ENCODE measurements around the gene ANKRD29. TPM values are rescaled to one million over a fixed set of nuclear protein-coding genes. Genes with fewer than 3 reads are reported as not detected.

The ANKRD29 gene
- total and polyA plus RNA-seq, 2 experiments from 2014 or later = 6.6 to 36.6 TPM

DNA sequence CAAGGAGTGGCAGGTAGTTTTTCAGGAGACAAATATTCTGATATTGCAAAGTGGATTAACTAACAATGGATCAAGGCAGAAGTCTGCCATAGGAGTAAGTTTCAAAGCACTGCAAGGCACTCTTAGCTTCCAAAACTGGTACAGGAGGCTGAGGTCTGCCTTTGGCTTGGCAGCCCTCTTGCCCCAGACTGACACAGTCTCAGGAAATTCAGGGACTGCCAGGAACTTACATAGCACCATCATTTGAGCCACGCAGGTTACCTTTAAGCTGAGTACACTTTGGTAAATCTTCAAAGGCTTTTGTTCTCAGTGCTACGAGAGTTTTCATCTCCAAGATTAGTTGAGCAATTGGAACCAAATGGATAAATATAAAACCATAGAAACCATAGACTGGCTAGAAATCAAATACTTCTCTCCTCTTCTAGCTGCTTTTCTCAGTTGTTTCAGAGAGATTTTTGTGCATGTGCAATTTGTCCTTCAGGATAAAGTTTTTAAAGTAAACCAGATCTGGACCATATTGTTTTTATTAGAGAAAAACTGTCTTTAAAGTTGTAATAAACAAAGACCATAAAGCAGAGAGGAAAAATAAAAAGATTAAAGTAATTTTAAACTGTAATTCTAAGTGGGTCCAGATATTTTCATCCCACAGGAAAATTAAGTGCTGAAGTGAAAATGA, 18.8 kb downstream of the ANKRD29 start:
- 0 out of 2 replicates have a peak, but pooled peaks cover 4% of the 10 kb centered on the region for H4K20me1 ChIP-seq (replicated peaks; ENCODE audit: insufficient read depth)
- ATAC-seq (no peak), DNase-seq (ENCODE audit: low spot score) (no peak)
- H3K4me2 ChIP-seq = no peak overlapping the region
- H2AFZ ChIP-seq = no peak overlapping the region
- Mint-ChIP-seq H3K36me3 (ENCODE audit: low read depth) (peaks cover 15% of the 10 kb centered on the region), H3K4me1 (peaks cover 5% of the 10 kb centered on the region; the same call in 1 of the 3 replicates), H3K27me3 (ENCODE audit: insufficient read depth, low read depth, poor library complexity) (peaks cover 1% of the 10 kb centered on the region), H3K4me3 (no peak overlapping the region), H3K27ac (no peak overlapping the region), H3K9me3 (peaks cover 19% of the 10 kb centered on the region)
- H3K4me3 ChIP-seq = no peak overlapping the region
- 0 out of 2 replicates have a peak, but pooled peaks cover 6% of the 10 kb centered on the region for H3K36me3 ChIP-seq (ENCODE audit: insufficient read depth)
- H3K4me1 ChIP-seq (ENCODE audit: insufficient read depth) = no peaks in the 10 kb centered on the region
- H3K9me2 ChIP-seq (ENCODE audit: insufficient read depth) = no peaks in the 10 kb centered on the region
- no peak overlapping the region for H3K27ac ChIP-seq (ENCODE audit: low read depth)
- H3K27me3 ChIP-seq (ENCODE audit: insufficient read depth) = no peaks in the 10 kb centered on the region
- no peaks in the 10 kb centered on the region for H3F3A ChIP-seq (replicated peaks; ENCODE audit: low read depth)
- TF ChIP-seq, protein P1, sequence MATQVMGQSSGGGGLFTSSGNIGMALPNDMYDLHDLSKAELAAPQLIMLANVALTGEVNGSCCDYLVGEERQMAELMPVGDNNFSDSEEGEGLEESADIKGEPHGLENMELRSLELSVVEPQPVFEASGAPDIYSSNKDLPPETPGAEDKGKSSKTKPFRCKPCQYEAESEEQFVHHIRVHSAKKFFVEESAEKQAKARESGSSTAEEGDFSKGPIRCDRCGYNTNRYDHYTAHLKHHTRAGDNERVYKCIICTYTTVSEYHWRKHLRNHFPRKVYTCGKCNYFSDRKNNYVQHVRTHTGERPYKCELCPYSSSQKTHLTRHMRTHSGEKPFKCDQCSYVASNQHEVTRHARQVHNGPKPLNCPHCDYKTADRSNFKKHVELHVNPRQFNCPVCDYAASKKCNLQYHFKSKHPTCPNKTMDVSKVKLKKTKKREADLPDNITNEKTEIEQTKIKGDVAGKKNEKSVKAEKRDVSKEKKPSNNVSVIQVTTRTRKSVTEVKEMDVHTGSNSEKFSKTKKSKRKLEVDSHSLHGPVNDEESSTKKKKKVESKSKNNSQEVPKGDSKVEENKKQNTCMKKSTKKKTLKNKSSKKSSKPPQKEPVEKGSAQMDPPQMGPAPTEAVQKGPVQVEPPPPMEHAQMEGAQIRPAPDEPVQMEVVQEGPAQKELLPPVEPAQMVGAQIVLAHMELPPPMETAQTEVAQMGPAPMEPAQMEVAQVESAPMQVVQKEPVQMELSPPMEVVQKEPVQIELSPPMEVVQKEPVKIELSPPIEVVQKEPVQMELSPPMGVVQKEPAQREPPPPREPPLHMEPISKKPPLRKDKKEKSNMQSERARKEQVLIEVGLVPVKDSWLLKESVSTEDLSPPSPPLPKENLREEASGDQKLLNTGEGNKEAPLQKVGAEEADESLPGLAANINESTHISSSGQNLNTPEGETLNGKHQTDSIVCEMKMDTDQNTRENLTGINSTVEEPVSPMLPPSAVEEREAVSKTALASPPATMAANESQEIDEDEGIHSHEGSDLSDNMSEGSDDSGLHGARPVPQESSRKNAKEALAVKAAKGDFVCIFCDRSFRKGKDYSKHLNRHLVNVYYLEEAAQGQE (IDR thresholded peaks at IDR 0.05; ENCODE audit: unreplicated experiment) = no peak
- TF ChIP-seq, protein P2, sequence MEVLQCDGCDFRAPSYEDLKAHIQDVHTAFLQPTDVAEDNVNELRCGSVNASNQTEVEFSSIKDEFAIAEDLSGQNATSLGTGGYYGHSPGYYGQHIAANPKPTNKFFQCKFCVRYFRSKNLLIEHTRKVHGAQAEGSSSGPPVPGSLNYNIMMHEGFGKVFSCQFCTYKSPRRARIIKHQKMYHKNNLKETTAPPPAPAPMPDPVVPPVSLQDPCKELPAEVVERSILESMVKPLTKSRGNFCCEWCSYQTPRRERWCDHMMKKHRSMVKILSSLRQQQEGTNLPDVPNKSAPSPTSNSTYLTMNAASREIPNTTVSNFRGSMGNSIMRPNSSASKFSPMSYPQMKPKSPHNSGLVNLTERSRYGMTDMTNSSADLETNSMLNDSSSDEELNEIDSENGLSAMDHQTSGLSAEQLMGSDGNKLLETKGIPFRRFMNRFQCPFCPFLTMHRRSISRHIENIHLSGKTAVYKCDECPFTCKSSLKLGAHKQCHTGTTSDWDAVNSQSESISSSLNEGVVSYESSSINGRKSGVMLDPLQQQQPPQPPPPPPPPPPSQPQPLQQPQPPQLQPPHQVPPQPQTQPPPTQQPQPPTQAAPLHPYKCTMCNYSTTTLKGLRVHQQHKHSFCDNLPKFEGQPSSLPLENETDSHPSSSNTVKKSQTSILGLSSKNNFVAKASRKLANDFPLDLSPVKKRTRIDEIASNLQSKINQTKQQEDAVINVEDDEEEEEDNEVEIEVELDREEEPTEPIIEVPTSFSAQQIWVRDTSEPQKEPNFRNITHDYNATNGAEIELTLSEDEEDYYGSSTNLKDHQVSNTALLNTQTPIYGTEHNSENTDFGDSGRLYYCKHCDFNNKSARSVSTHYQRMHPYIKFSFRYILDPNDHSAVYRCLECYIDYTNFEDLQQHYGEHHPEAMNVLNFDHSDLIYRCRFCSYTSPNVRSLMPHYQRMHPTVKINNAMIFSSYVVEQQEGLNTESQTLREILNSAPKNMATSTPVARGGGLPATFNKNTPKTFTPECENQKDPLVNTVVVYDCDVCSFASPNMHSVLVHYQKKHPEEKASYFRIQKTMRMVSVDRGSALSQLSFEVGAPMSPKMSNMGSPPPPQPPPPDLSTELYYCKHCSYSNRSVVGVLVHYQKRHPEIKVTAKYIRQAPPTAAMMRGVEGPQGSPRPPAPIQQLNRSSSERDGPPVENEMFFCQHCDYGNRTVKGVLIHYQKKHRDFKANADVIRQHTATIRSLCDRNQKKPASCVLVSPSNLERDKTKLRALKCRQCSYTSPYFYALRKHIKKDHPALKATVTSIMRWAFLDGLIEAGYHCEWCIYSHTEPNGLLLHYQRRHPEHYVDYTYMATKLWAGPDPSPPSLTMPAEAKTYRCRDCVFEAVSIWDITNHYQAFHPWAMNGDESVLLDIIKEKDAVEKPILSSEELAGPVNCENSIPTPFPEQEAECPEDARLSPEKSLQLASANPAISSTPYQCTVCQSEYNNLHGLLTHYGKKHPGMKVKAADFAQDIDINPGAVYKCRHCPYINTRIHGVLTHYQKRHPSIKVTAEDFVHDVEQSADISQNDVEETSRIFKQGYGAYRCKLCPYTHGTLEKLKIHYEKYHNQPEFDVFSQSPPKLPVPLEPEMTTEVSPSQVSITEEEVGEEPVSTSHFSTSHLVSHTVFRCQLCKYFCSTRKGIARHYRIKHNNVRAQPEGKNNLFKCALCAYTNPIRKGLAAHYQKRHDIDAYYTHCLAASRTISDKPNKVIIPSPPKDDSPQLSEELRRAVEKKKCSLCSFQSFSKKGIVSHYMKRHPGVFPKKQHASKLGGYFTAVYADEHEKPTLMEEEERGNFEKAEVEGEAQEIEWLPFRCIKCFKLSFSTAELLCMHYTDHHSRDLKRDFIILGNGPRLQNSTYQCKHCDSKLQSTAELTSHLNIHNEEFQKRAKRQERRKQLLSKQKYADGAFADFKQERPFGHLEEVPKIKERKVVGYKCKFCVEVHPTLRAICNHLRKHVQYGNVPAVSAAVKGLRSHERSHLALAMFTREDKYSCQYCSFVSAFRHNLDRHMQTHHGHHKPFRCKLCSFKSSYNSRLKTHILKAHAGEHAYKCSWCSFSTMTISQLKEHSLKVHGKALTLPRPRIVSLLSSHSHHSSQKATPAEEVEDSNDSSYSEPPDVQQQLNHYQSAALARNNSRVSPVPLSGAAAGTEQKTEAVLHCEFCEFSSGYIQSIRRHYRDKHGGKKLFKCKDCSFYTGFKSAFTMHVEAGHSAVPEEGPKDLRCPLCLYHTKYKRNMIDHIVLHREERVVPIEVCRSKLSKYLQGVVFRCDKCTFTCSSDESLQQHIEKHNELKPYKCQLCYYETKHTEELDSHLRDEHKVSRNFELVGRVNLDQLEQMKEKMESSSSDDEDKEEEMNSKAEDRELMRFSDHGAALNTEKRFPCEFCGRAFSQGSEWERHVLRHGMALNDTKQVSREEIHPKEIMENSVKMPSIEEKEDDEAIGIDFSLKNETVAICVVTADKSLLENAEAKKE (CRISPR knock-in tag; IDR thresholded peaks at IDR 0.05) = no peak
- TF ChIP-seq JUNB (IDR thresholded peaks at IDR 0.05; ENCODE audit: unreplicated experiment) (no peak), EZH2phosphoT487 (IDR thresholded peaks at IDR 0.05; ENCODE audit: unreplicated experiment) (no peak), NANOG (IDR thresholded peaks at IDR 0.05; ENCODE audit: borderline replicate concordance) (no peak), CREB1 (CRISPR knock-in tag; IDR thresholded peaks at IDR 0.05; ENCODE audit: low read depth) (no peak), ZNF331 (CRISPR knock-in tag; IDR thresholded peaks at IDR 0.05; ENCODE audit: low read depth) (no peak), ZNF114 (CRISPR knock-in tag; IDR thresholded peaks at IDR 0.05) (no peak), POLR2AphosphoS5 (IDR thresholded peaks at IDR 0.05; ENCODE audit: low read depth) (no peak), STAT1 (IDR thresholded peaks at IDR 0.05; ENCODE audit: unreplicated experiment) (no peak), EZH2 (IDR thresholded peaks at IDR 0.05; ENCODE audit: low read depth, unreplicated experiment) (no peak)
- TF ChIP-seq, protein P3, sequence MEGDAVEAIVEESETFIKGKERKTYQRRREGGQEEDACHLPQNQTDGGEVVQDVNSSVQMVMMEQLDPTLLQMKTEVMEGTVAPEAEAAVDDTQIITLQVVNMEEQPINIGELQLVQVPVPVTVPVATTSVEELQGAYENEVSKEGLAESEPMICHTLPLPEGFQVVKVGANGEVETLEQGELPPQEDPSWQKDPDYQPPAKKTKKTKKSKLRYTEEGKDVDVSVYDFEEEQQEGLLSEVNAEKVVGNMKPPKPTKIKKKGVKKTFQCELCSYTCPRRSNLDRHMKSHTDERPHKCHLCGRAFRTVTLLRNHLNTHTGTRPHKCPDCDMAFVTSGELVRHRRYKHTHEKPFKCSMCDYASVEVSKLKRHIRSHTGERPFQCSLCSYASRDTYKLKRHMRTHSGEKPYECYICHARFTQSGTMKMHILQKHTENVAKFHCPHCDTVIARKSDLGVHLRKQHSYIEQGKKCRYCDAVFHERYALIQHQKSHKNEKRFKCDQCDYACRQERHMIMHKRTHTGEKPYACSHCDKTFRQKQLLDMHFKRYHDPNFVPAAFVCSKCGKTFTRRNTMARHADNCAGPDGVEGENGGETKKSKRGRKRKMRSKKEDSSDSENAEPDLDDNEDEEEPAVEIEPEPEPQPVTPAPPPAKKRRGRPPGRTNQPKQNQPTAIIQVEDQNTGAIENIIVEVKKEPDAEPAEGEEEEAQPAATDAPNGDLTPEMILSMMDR (conservative IDR thresholded peaks at IDR 0.05; ENCODE audit: low read depth in 2 of 2) = no peak
- TF ChIP-seq, protein P4, sequence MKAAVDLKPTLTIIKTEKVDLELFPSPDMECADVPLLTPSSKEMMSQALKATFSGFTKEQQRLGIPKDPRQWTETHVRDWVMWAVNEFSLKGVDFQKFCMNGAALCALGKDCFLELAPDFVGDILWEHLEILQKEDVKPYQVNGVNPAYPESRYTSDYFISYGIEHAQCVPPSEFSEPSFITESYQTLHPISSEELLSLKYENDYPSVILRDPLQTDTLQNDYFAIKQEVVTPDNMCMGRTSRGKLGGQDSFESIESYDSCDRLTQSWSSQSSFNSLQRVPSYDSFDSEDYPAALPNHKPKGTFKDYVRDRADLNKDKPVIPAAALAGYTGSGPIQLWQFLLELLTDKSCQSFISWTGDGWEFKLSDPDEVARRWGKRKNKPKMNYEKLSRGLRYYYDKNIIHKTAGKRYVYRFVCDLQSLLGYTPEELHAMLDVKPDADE (IDR thresholded peaks at IDR 0.05) = no peak
- H3K79me2 ChIP-seq (replicated peaks; ENCODE audit: insufficient read depth) = no peaks in the 10 kb centered on the region
